Right atrium auricular region (tissue), 2 donors: ENCODE measurements around the gene AP1B1. TPM values are rescaled to one million over a fixed set of nuclear protein-coding genes. Genes with fewer than 3 reads are reported as not detected.

ENCODE experiments used
- DNase-seq: peaks from one replicate; pipeline ENCODE4 v3.0.0-alpha.2; 2019; ENCODE audit warnings: low spot score
- H3K27ac ChIP-seq, 2 donors: fragments of 200-600 bp; sonication (generic); 1 replicate in 1 of 2; 2 replicates in 1 of 2; pipeline ENCODE4 v1.5.1; 2016 to 2019
- H3K27me3 ChIP-seq, 2 donors: fragments of 200-600 bp; sonication (generic); one replicate each; pipeline versions ENCODE4 v1.5.1 to v1.6.0; 2017 to 2019
- H3K36me3 ChIP-seq: fragments of 200-600 bp; sonication (generic); one replicate; pipeline ENCODE4 v1.5.1; 2016
- H3K4me1 ChIP-seq, 2 donors: fragments of 200-600 bp; sonication (generic); one replicate each; pipeline versions ENCODE4 v1.5.1 to v1.6.0; 2017 to 2019
- H3K4me3 ChIP-seq, 2 donors: fragments of 200-600 bp; sonication (generic); 1 replicate in 1 of 2; 2 replicates in 1 of 2; pipeline ENCODE4 v1.5.1; 2017 to 2019; ENCODE audit warnings: mild to moderate bottlenecking in 1 of 2, moderate library complexity in 1 of 2
- H3K9me3 ChIP-seq, 2 donors: fragments of 200-600 bp; sonication (generic); one replicate each; pipeline ENCODE4 v1.5.1; 2019
- total RNA-seq, 2 donors: library from RNA; depleted of rRNA; stranded (reverse); fragments of >200 nt; gene quantifications; one replicate each; pipeline ENCODE4 v1.1.0, GENCODE V29; 2016
- TF ChIP-seq, protein P1 (sequence below), 2 donors: fragments of 200-600 bp; sonication (generic); IDR thresholded peaks; one replicate each; pipeline ENCODE4 v1.5.1; 2019; ENCODE audit warnings: antibody characterized with exemption in 2 of 2

The AP1B1 gene
- total RNA-seq, 2 donors from 2014 or later: 31.4 to 46.2 TPM

GRCh38 chr22:29316141-29316828 lies 72.1 kb downstream of the AP1B1 start:
- H3K36me3 ChIP-seq: peaks cover 9% of the 10 kb centered on the region
- TF ChIP-seq, protein P1, sequence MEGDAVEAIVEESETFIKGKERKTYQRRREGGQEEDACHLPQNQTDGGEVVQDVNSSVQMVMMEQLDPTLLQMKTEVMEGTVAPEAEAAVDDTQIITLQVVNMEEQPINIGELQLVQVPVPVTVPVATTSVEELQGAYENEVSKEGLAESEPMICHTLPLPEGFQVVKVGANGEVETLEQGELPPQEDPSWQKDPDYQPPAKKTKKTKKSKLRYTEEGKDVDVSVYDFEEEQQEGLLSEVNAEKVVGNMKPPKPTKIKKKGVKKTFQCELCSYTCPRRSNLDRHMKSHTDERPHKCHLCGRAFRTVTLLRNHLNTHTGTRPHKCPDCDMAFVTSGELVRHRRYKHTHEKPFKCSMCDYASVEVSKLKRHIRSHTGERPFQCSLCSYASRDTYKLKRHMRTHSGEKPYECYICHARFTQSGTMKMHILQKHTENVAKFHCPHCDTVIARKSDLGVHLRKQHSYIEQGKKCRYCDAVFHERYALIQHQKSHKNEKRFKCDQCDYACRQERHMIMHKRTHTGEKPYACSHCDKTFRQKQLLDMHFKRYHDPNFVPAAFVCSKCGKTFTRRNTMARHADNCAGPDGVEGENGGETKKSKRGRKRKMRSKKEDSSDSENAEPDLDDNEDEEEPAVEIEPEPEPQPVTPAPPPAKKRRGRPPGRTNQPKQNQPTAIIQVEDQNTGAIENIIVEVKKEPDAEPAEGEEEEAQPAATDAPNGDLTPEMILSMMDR (IDR thresholded peaks at IDR 0.05): no peak
- H3K27ac ChIP-seq: no peak overlapping the region
- peaks cover 0 to 46% of the 10 kb centered on the region in 2 donors for H3K4me1 ChIP-seq
- no peaks in the 10 kb centered on the region for H3K9me3 ChIP-seq
- DNase-seq: no peak
- H3K4me3 ChIP-seq: no peak overlapping the region
- peaks cover 0 to 18% of the 10 kb centered on the region in 2 donors for H3K27me3 ChIP-seq

GRCh38 chr22:29315286-29316140 lies 72.9 kb downstream of the AP1B1 start, which contains the start of gene RASL10A:
Gene RASL10A (minus strand): TSS chr22:29315697. CDS start chr22:29315246, 451 bp downstream.
- TF ChIP-seq, protein P1 (IDR thresholded peaks at IDR 0.05): no peak
- Histone ChIP-seq H3K27ac (no peak within 1 kb of the TSS), H3K4me1 (peaks cover 0 to 54% of the 10 kb centered on the region in 2 donors), H3K9me3 (no peaks in the 10 kb centered on the region), H3K27me3 (peaks cover 0 to 18% of the 10 kb centered on the region in 2 donors), H3K4me3 (peak within 1 kb of the TSS; percentile 22 to 49), H3K36me3 (peaks cover 9% of the 10 kb centered on the region)
- DNase-seq: no peak

GRCh38 chr22:29314537-29315285 lies 73.7 kb downstream of the AP1B1 start:
- no peaks in the 10 kb centered on the region for H3K9me3 ChIP-seq
- no peak for DNase-seq
- H3K27me3 ChIP-seq: peaks cover 0 to 18% of the 10 kb centered on the region in 2 donors
- peak overlapping the region; percentile 22 to 49 for H3K4me3 ChIP-seq
- H3K36me3 ChIP-seq: peaks cover 9% of the 10 kb centered on the region
- peaks cover 0 to 62% of the 10 kb centered on the region in 2 donors for H3K4me1 ChIP-seq
- TF ChIP-seq, protein P1 (IDR thresholded peaks at IDR 0.05): no peak
- H3K27ac ChIP-seq: no peak overlapping the region

GRCh38 chr22:29313576-29314466 lies 74.5 kb downstream of the AP1B1 start:
- H3K9me3 ChIP-seq: no peaks in the 10 kb centered on the region
- TF ChIP-seq, protein P1 (IDR thresholded peaks at IDR 0.05): no peak
- H3K4me1 ChIP-seq: peaks cover 0 to 71% of the 10 kb centered on the region in 2 donors
- H3K27ac ChIP-seq: no peak overlapping the region
- H3K27me3 ChIP-seq: peaks cover 0 to 18% of the 10 kb centered on the region in 2 donors
- H3K36me3 ChIP-seq: peaks cover 9% of the 10 kb centered on the region
- no peak for DNase-seq
- H3K4me3 ChIP-seq: peak overlapping the region; percentile 22 to 49
